ENCODE results near the gene EHBP1L1. TPM values are rescaled to one million over a fixed set of nuclear protein-coding genes. Genes with fewer than 3 reads are reported as not detected.

The EHBP1L1 gene
- total RNA-seq, 1 experiment from 2014 or later: 105 TPM

GRCh38 chr11:65617990-65618751 is 42.3 kb downstream of the EHBP1L1 start:
- ATAC-seq: no peak
- Histone ChIP-seq H3K36me3 (ENCODE audit: control insufficient read depth in 1 of 2, insufficient read depth in 2 of 2, low read length in 2 of 2) (peaks cover 19 to 24% of the 10 kb centered on the region in 2 experiments; a peak in 3 of 4 replicates), H3K9me2 (ENCODE audit: insufficient read depth) (no peaks in the 10 kb centered on the region), H3K4me3 (replicated peaks in 1 of 2; ENCODE audit: low read depth in 1 of 2, low read length in 2 of 2) (no peak overlapping the region), H3K9me3 (ENCODE audit: control insufficient read depth in 1 of 2, insufficient read depth in 1 of 2, low read depth in 1 of 2, low read length in 2 of 2) (no peaks in the 10 kb centered on the region), H4K20me1 (ENCODE audit: insufficient read depth) (no peaks in the 10 kb centered on the region), H3K27me3 (ENCODE audit: insufficient read depth, low read length) (no peaks in the 10 kb centered on the region), H2AFZ (ENCODE audit: low read depth, low read length, poor library complexity, severe bottlenecking) (no peak overlapping the region), H3K79me2 (ENCODE audit: insufficient read depth, low read length) (peaks cover 47% of the 10 kb centered on the region), H3K4me1 (ENCODE audit: control insufficient read depth in 1 of 2, insufficient read depth in 2 of 2, low read length in 2 of 2) (peaks cover 6 to 17% of the 10 kb centered on the region in 2 experiments), H3K4me2 (ENCODE audit: low read length) (no peak overlapping the region), H3K27ac (ENCODE audit: low read depth, low read length) (no peak overlapping the region), H3K9ac (ENCODE audit: low read length) (no peak overlapping the region)
- intact Hi-C loops (cut with micrococcal nuclease): no loop called here
- ChIA-PET POLR2A (no interaction called here), RAD21 (ENCODE audit: low non-redundant PET in 1 of 2, low total read pairs in 2 of 2, uncharacterized antibody in 2 of 2, unreplicated experiment in 2 of 2) (no interaction called here), CTCF (no interaction called here)
- no peak for DNase-seq (ENCODE audit: low read depth, low spot score)
- TF ChIP-seq SIN3A (IDR thresholded peaks at IDR 0.05; ENCODE audit: low read depth) (no peak), CBX3 (IDR thresholded peaks at IDR 0.05; ENCODE audit: low read depth) (no peak)
- no TSS peak for BruUV-seq (replicated peaks)

GRCh38 chr11:65618763-65619162 is 42.9 kb downstream of the EHBP1L1 start:
- Histone ChIP-seq H3K4me3 (replicated peaks in 1 of 2; ENCODE audit: low read depth in 1 of 2, low read length in 2 of 2) (no peak overlapping the region), H3K9me3 (ENCODE audit: control insufficient read depth in 1 of 2, insufficient read depth in 1 of 2, low read depth in 1 of 2, low read length in 2 of 2) (no peaks in the 10 kb centered on the region), H3K79me2 (ENCODE audit: insufficient read depth, low read length) (peaks cover 41% of the 10 kb centered on the region), H2AFZ (ENCODE audit: low read depth, low read length, poor library complexity, severe bottlenecking) (no peak overlapping the region), H4K20me1 (ENCODE audit: insufficient read depth) (no peaks in the 10 kb centered on the region), H3K4me1 (ENCODE audit: control insufficient read depth in 1 of 2, insufficient read depth in 2 of 2, low read length in 2 of 2) (peaks cover 4 to 11% of the 10 kb centered on the region in 2 experiments), H3K27me3 (ENCODE audit: insufficient read depth, low read length) (no peaks in the 10 kb centered on the region), H3K36me3 (ENCODE audit: control insufficient read depth in 1 of 2, insufficient read depth in 2 of 2, low read length in 2 of 2) (peaks cover 19 to 24% of the 10 kb centered on the region in 2 experiments; a peak in 3 of 4 replicates), H3K9me2 (ENCODE audit: insufficient read depth) (no peaks in the 10 kb centered on the region), H3K27ac (ENCODE audit: low read depth, low read length) (no peak overlapping the region; the same call in 1 of the 2 replicates), H3K9ac (ENCODE audit: low read length) (no peak overlapping the region), H3K4me2 (ENCODE audit: low read length) (no peak overlapping the region)
- ATAC-seq (no peak), DNase-seq (ENCODE audit: low read depth, low spot score) (no peak)
- BruUV-seq (replicated peaks): no TSS peak
- CTCF ChIA-PET: no interaction called here
- RAD21 ChIA-PET (ENCODE audit: low non-redundant PET in 1 of 2, low total read pairs in 2 of 2, uncharacterized antibody in 2 of 2, unreplicated experiment in 2 of 2): no interaction called here
- intact Hi-C loops (cut with micrococcal nuclease): no loop called here
- POLR2A ChIA-PET: no interaction called here
- TF ChIP-seq ZBTB33 (IDR thresholded peaks at IDR 0.05; ENCODE audit: extremely low read depth, insufficient replicate concordance, low read length): no peak
- TF ChIP-seq MAX (IDR thresholded peaks at IDR 0.05): no peak
- TF ChIP-seq TCF7L2 (IDR thresholded peaks at IDR 0.05; ENCODE audit: borderline replicate concordance, extremely low read depth, insufficient read depth, insufficient read length): no peak
- TF ChIP-seq ATF3 (IDR thresholded peaks at IDR 0.05): no peak
- no peak for TF ChIP-seq EZH2 (IDR thresholded peaks at IDR 0.05)
- no peak for TF ChIP-seq FOSL1 (IDR thresholded peaks at IDR 0.05; ENCODE audit: low read depth)
- no peak for TF ChIP-seq REST (IDR thresholded peaks at IDR 0.05; ENCODE audit: low read depth)
- no peak for TF ChIP-seq CTCF (IDR thresholded peaks at IDR 0.05 in 2 of 3, conservative IDR thresholded peaks at IDR 0.05 in 1 of 3; ENCODE audit: borderline replicate concordance in 1 of 3, insufficient read depth in 1 of 3, low read depth in 2 of 3, low read length in 2 of 3)
